Measurements from ENCODE around the gene OR4E1. TPM values are rescaled to one million over a fixed set of nuclear protein-coding genes. Genes with fewer than 3 reads are reported as not detected.

The OR4E1 gene, protein sequence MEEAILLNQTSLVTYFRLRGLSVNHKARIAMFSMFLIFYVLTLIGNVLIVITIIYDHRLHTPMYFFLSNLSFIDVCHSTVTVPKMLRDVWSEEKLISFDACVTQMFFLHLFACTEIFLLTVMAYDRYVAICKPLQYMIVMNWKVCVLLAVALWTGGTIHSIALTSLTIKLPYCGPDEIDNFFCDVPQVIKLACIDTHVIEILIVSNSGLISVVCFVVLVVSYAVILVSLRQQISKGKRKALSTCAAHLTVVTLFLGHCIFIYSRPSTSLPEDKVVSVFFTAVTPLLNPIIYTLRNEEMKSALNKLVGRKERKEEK
- polyA plus RNA-seq (2013, experiment 1 of 2) = not detected
- not detected for polyA plus RNA-seq (2013, experiment 2 of 2)

DNA sequence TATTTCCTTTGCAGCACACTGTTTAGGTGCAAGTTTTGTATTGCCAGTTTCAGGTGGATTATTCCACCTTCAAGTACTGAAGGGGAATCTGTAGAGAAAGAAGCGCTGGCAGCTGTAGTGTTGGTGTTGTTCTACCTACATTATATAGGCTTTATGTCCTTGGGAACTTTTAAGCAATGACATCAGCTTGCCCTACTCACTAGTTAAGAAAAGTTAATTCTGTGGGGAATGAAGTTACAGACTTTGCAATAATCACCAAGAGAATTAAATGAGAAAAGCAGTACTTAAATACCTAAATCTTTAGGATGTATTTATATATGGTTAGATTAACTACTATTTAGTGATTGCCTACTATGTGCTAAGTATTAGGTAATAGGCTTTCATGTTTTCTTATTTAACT lies at the start of gene OR4E1:
Gene OR4E1, minus strand, starts transcription at position 101 of the 400 bp plus-strand sequence. CDS start 2,883 bp downstream, outside the sequence.
- H3K4me1 ChIP-seq (ENCODE audit: control insufficient read depth, low read depth, low read length) = no peaks in the 10 kb centered on the region
- H3K9ac ChIP-seq (ENCODE audit: low read length) = no peak within 1 kb of the TSS
- H3K79me1 ChIP-seq (ENCODE audit: low read length) = no peaks in the 10 kb centered on the region
- H3K18ac ChIP-seq (ENCODE audit: low read length) = no peak within 1 kb of the TSS
- H3K56ac ChIP-seq (ENCODE audit: low read length) = no peak within 1 kb of the TSS
- H2BK5ac ChIP-seq (ENCODE audit: low read length) = no peak within 1 kb of the TSS
- no peak within 1 kb of the TSS for H4K5ac ChIP-seq (ENCODE audit: low read length)
- no peak within 1 kb of the TSS for H3K4me3 ChIP-seq (ENCODE audit: low read length)
- no peak within 1 kb of the TSS for H3K4ac ChIP-seq (ENCODE audit: low read depth, low read length)
- H3K23ac ChIP-seq (ENCODE audit: low read length) = no peak within 1 kb of the TSS
- no peak within 1 kb of the TSS for H3K4me2 ChIP-seq (ENCODE audit: low read length)
- no peak for DNase-seq
- no peaks in the 10 kb centered on the region for H3K27me3 ChIP-seq (ENCODE audit: insufficient read depth, low read length, poor library complexity)
- no CpG with 5 or more reads among the region's 1 CpG for WGBS (ENCODE audit: extremely low coverage, insufficient coverage, low lambda C conversion rate)
- H4K8ac ChIP-seq (ENCODE audit: low read depth, low read length) = no peak within 1 kb of the TSS
- no peak within 1 kb of the TSS for H2BK15ac ChIP-seq (replicated peaks; ENCODE audit: low read depth)
- H2BK120ac ChIP-seq (ENCODE audit: low read depth, low read length) = no peak within 1 kb of the TSS
- H3K79me2 ChIP-seq (ENCODE audit: control insufficient read depth, insufficient read depth, low read length) = no peaks in the 10 kb centered on the region
- no peak within 1 kb of the TSS for H3K27ac ChIP-seq (ENCODE audit: low read depth, low read length)
- H3K36me3 ChIP-seq (ENCODE audit: control insufficient read depth, insufficient read depth, low read length) = no peaks in the 10 kb centered on the region
- H2AK5ac ChIP-seq (ENCODE audit: low read length) = no peak within 1 kb of the TSS

DNA sequence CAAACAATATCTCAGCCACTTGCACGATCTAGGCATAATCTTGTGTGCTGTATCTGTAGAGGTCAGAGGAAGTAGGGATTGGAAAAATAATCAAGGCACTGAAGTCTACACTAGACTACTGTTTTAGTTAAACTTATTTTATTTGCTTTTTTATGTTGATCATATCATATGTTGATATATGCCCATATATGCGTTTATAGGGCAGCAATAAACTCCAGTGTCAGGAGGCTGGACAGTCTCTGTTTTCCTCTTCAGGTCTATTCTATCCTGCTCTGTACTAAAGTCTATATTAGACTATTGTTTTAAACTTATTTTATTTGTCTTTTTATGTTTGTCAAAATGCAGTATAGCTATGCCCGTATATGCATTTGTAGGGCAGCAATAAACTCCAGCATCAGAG lies 47.9 kb upstream of the OR4E1 start:
- H3K27me3 ChIP-seq (ENCODE audit: insufficient read depth, low read length, poor library complexity) = no peaks in the 10 kb centered on the region
- H2BK15ac ChIP-seq (replicated peaks; ENCODE audit: low read depth) = no peak overlapping the region
- H3K36me3 ChIP-seq (ENCODE audit: control insufficient read depth, insufficient read depth, low read length) = no peaks in the 10 kb centered on the region
- no peak overlapping the region for H2BK120ac ChIP-seq (ENCODE audit: low read depth, low read length)
- no peaks in the 10 kb centered on the region for H3K79me1 ChIP-seq (ENCODE audit: low read length)
- H4K8ac ChIP-seq (ENCODE audit: low read depth, low read length) = no peak overlapping the region
- H2AK5ac ChIP-seq (ENCODE audit: low read length) = no peak overlapping the region
- no peak overlapping the region for H3K4me3 ChIP-seq (ENCODE audit: low read length)
- no peak overlapping the region for H3K4ac ChIP-seq (ENCODE audit: low read depth, low read length)
- DNase-seq = no peak
- H3K56ac ChIP-seq (ENCODE audit: low read length) = no peak overlapping the region
- no peaks in the 10 kb centered on the region for H3K79me2 ChIP-seq (ENCODE audit: control insufficient read depth, insufficient read depth, low read length)
- no peak overlapping the region for H4K5ac ChIP-seq (ENCODE audit: low read length)
- no peak overlapping the region for H3K9ac ChIP-seq (ENCODE audit: low read length)
- WGBS (ENCODE audit: extremely low coverage, insufficient coverage, low lambda C conversion rate) = no CpG with 5 or more reads among the region's 3 CpGs
- no peak overlapping the region for H3K4me2 ChIP-seq (ENCODE audit: low read length)
- H3K23ac ChIP-seq (ENCODE audit: low read length) = no peak overlapping the region
- no peak overlapping the region for H3K27ac ChIP-seq (ENCODE audit: low read depth, low read length)
- H3K18ac ChIP-seq (ENCODE audit: low read length) = no peak overlapping the region
- no peaks in the 10 kb centered on the region for H3K4me1 ChIP-seq (ENCODE audit: control insufficient read depth, low read depth, low read length)
- no peak overlapping the region for H2BK5ac ChIP-seq (ENCODE audit: low read length)

DNA sequence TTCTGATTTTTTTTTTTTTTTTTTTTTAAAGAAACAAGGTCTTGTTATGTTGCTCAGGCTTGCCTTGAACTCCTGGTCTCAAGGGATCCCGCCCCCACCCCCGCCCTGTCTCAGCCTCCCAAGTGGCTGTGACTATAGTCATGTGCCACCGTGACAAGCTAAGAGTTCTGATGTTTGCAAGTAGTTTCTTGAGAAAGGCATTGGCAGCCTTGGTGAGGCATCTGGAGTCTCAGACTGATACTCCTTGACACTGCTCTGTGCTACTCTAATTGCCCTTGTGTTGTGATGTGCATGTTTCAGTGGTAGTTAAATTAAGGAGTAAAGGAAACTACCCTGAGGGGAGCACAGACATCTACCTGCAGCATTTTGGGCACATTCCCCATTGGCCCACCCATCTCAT lies 46.2 kb upstream of the OR4E1 start:
- Histone ChIP-seq H2AK5ac (ENCODE audit: low read length) (no peak overlapping the region), H3K18ac (ENCODE audit: low read length) (no peak overlapping the region), H3K56ac (ENCODE audit: low read length) (no peak overlapping the region), H3K27ac (ENCODE audit: low read depth, low read length) (no peak overlapping the region), H3K23ac (ENCODE audit: low read length) (no peak overlapping the region), H3K9ac (ENCODE audit: low read length) (no peak overlapping the region), H3K27me3 (ENCODE audit: insufficient read depth, low read length, poor library complexity) (no peaks in the 10 kb centered on the region), H2BK15ac (replicated peaks; ENCODE audit: low read depth) (no peak overlapping the region), H3K79me1 (ENCODE audit: low read length) (no peaks in the 10 kb centered on the region), H3K4ac (ENCODE audit: low read depth, low read length) (no peak overlapping the region), H3K79me2 (ENCODE audit: control insufficient read depth, insufficient read depth, low read length) (no peaks in the 10 kb centered on the region), H3K4me1 (ENCODE audit: control insufficient read depth, low read depth, low read length) (no peaks in the 10 kb centered on the region), H4K8ac (ENCODE audit: low read depth, low read length) (no peak overlapping the region), H4K5ac (ENCODE audit: low read length) (no peak overlapping the region), H3K36me3 (ENCODE audit: control insufficient read depth, insufficient read depth, low read length) (no peaks in the 10 kb centered on the region), H2BK120ac (ENCODE audit: low read depth, low read length) (no peak overlapping the region), H3K4me3 (ENCODE audit: low read length) (no peak overlapping the region), H3K4me2 (ENCODE audit: low read length) (no peak overlapping the region), H2BK5ac (ENCODE audit: low read length) (no peak overlapping the region)
- no peak for DNase-seq
- WGBS (ENCODE audit: extremely low coverage, insufficient coverage, low lambda C conversion rate) = no CpG with 5 or more reads among the region's 3 CpGs

DNA sequence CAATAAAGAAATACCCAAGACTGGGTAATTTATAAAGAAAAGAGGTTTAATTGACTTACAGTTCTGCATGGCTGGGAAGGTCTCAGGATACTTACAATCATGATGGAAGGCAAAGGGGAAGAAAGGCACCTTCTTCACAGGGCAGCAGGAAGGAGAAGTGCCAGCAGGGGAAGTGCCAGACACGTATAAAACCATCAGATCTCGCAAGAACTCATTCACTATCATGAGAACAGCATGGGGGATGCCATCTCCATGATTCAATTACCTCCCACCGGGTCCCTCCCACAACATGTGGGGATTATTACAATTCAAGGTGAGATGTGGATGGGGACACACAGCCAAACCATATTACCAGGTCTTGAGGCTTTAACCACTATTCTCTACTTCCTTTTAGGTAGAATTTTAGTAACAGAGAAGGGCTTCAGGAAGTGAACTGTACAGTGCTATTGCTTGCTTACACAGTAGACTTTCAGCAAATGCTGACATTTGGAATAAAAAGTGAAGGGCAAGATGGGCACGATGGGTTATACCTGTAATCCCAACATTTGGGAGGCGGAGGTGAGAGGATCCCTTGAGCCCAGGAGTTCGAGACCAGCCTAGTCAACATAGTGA lies 40.8 kb upstream of the OR4E1 start:
- no peaks in the 10 kb centered on the region for H3K79me2 ChIP-seq (ENCODE audit: control insufficient read depth, insufficient read depth, low read length)
- no peak overlapping the region for H2BK15ac ChIP-seq (replicated peaks; ENCODE audit: low read depth)
- no peaks in the 10 kb centered on the region for H3K4me1 ChIP-seq (ENCODE audit: control insufficient read depth, low read depth, low read length)
- no peak overlapping the region for H3K4me2 ChIP-seq (ENCODE audit: low read length)
- no peak overlapping the region for H2AK5ac ChIP-seq (ENCODE audit: low read length)
- no peak overlapping the region for H3K23ac ChIP-seq (ENCODE audit: low read length)
- peak; percentile 25 for DNase-seq
- H3K56ac ChIP-seq (ENCODE audit: low read length) = no peak overlapping the region
- H3K18ac ChIP-seq (ENCODE audit: low read length) = no peak overlapping the region
- no peak overlapping the region for H2BK5ac ChIP-seq (ENCODE audit: low read length)
- no peak overlapping the region for H4K5ac ChIP-seq (ENCODE audit: low read length)
- H2BK120ac ChIP-seq (ENCODE audit: low read depth, low read length) = no peak overlapping the region
- no peak overlapping the region for H4K8ac ChIP-seq (ENCODE audit: low read depth, low read length)
- WGBS (ENCODE audit: extremely low coverage, insufficient coverage, low lambda C conversion rate) = no CpG with 5 or more reads among the region's 6 CpGs
- no peak overlapping the region for H3K4ac ChIP-seq (ENCODE audit: low read depth, low read length)
- no peaks in the 10 kb centered on the region for H3K27me3 ChIP-seq (ENCODE audit: insufficient read depth, low read length, poor library complexity)
- no peak overlapping the region for H3K27ac ChIP-seq (ENCODE audit: low read depth, low read length)
- no peaks in the 10 kb centered on the region for H3K36me3 ChIP-seq (ENCODE audit: control insufficient read depth, insufficient read depth, low read length)
- H3K4me3 ChIP-seq (ENCODE audit: low read length) = no peak overlapping the region
- no peaks in the 10 kb centered on the region for H3K79me1 ChIP-seq (ENCODE audit: low read length)
- H3K9ac ChIP-seq (ENCODE audit: low read length) = no peak overlapping the region

DNA sequence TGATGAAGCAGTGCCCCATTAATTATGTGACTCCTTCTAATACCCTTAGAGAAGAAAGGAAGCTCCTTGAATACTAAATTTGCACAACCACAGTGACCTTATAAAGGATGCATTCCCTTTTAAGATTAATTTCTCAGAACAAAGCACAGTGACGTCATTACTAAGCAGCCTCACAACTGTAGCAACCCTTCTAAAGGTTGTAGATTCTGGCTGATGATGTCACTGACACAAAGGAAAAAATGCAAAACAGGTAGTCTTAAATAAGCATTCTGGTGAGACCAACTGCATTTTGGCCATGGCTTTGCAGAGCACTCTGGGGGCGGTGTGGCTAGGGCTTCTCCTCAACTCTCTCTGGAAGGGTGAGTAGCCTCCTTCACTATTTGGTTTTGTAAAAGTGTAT lies 38.4 kb upstream of the OR4E1 start:
- H3K79me2 ChIP-seq (ENCODE audit: control insufficient read depth, insufficient read depth, low read length) = no peaks in the 10 kb centered on the region
- no peak overlapping the region for H3K27ac ChIP-seq (ENCODE audit: low read depth, low read length)
- WGBS (ENCODE audit: extremely low coverage, insufficient coverage, low lambda C conversion rate) = no CpG with 5 or more reads among the region's 2 CpGs
- H2BK15ac ChIP-seq (replicated peaks; ENCODE audit: low read depth) = no peak overlapping the region
- H3K23ac ChIP-seq (ENCODE audit: low read length) = no peak overlapping the region
- no peak overlapping the region for H4K8ac ChIP-seq (ENCODE audit: low read depth, low read length)
- no peaks in the 10 kb centered on the region for H3K4me1 ChIP-seq (ENCODE audit: control insufficient read depth, low read depth, low read length)
- no peaks in the 10 kb centered on the region for H3K36me3 ChIP-seq (ENCODE audit: control insufficient read depth, insufficient read depth, low read length)
- H2BK5ac ChIP-seq (ENCODE audit: low read length) = no peak overlapping the region
- no peaks in the 10 kb centered on the region for H3K27me3 ChIP-seq (ENCODE audit: insufficient read depth, low read length, poor library complexity)
- no peak overlapping the region for H3K9ac ChIP-seq (ENCODE audit: low read length)
- no peak overlapping the region for H4K5ac ChIP-seq (ENCODE audit: low read length)
- DNase-seq = no peak
- H2BK120ac ChIP-seq (ENCODE audit: low read depth, low read length) = no peak overlapping the region
- H2AK5ac ChIP-seq (ENCODE audit: low read length) = no peak overlapping the region
- no peak overlapping the region for H3K18ac ChIP-seq (ENCODE audit: low read length)
- no peak overlapping the region for H3K4me2 ChIP-seq (ENCODE audit: low read length)
- H3K56ac ChIP-seq (ENCODE audit: low read length) = no peak overlapping the region
- no peak overlapping the region for H3K4me3 ChIP-seq (ENCODE audit: low read length)
- no peak overlapping the region for H3K4ac ChIP-seq (ENCODE audit: low read depth, low read length)
- H3K79me1 ChIP-seq (ENCODE audit: low read length) = no peaks in the 10 kb centered on the region
